IPS DF 6.9 (cell line): ENCODE data around the gene ABHD16A.

ENCODE experiments used
- DNase-seq: peaks from one replicate; pipeline ENCODE4 v3.0.0-alpha.2; 2013; ENCODE audit warnings: low read depth, low spot score
- H3K27ac ChIP-seq: one replicate; pipeline ENCODE4 v1.5.1; 2013; ENCODE audit warnings: low read length, control low read depth
- H3K27me3 ChIP-seq: 2 replicates; pipeline ENCODE4 v1.6.1; 2013; ENCODE audit warnings: mild to moderate bottlenecking, low read length; ENCODE audit not compliant: control insufficient read depth, insufficient read depth
- H3K36me3 ChIP-seq: 2 replicates; pipeline ENCODE4 v1.6.1; 2013; ENCODE audit warnings: low read length; ENCODE audit not compliant: control insufficient read depth, insufficient read depth
- H3K4me1 ChIP-seq: 2 replicates; pipeline ENCODE4 v1.6.1; 2013; ENCODE audit warnings: low read length; ENCODE audit not compliant: control insufficient read depth, insufficient read depth
- H3K4me3 ChIP-seq: 2 replicates; pipeline ENCODE4 v1.5.1; 2013; ENCODE audit warnings: mild to moderate bottlenecking, low read length
- H3K9me3 ChIP-seq: 2 replicates; pipeline ENCODE4 v1.6.1; 2013; ENCODE audit warnings: low read length, inconsistent platforms; ENCODE audit not compliant: control insufficient read depth, insufficient read depth
- WGBS: extraction: QIAGEN DNeasy Blood & Tissue Kit; methylation state at CpG from one replicate; pipeline ENCODE4 v1.1.7; 2013; ENCODE audit warnings: mixed read lengths, missing lambda C conversion rate; ENCODE audit not compliant: insufficient read length, insufficient coverage; 5-methylcytosine and 5-hydroxymethylcytosine counted together

The ABHD16A gene

GRCh38 chr6:31729979-31730630 is 27.0 kb upstream of the ABHD16A start:
- H3K27ac ChIP-seq = no peak overlapping the region
- WGBS = no CpG with 5 or more reads among the region's 46 CpGs
- H3K36me3 ChIP-seq = peaks cover 20% of the 10 kb centered on the region; the same call in 1 of the 2 replicates
- H3K27me3 ChIP-seq = no peaks in the 10 kb centered on the region
- DNase-seq = no peak
- H3K4me1 ChIP-seq = peaks cover 6% of the 10 kb centered on the region
- no peaks in the 10 kb centered on the region for H3K9me3 ChIP-seq
- peak overlapping the region; percentile 71 for H3K4me3 ChIP-seq

- no peak overlapping the region for H3K27ac ChIP-seq
- H3K9me3 ChIP-seq = no peaks in the 10 kb centered on the region
- H3K36me3 ChIP-seq = peaks cover 20% of the 10 kb centered on the region; the same call in 1 of the 2 replicates
- H3K4me3 ChIP-seq = peak overlapping the region; percentile 71
- no peak for DNase-seq
- peaks cover 6% of the 10 kb centered on the region for H3K4me1 ChIP-seq
- WGBS = no CpG with 5 or more reads among the region's 29 CpGs
- H3K27me3 ChIP-seq = no peaks in the 10 kb centered on the region
Measured at GRCh38 chr6:31729515-31729978, 26.4 kb upstream of the ABHD16A start.

- Histone ChIP-seq H3K4me1 (peaks cover 2% of the 10 kb centered on the region; the same call in 1 of the 2 replicates), H3K36me3 (peaks cover 17% of the 10 kb centered on the region; the same call in 1 of the 2 replicates)
Measured at GRCh38 chr6:31728767-31729514, 25.8 kb upstream of the ABHD16A start, which contains the start of gene DDAH2. Gene DDAH2, minus strand, starts transcription at chr6:31729299. Its CDS starts 138 bp downstream, at chr6:31729161.

GRCh38 chr6:31727717-31728671 is 24.9 kb upstream of the ABHD16A start:
- DNase-seq = no peak
- Histone ChIP-seq H3K27me3 (no peaks in the 10 kb centered on the region), H3K4me3 (no peak overlapping the region), H3K9me3 (no peaks in the 10 kb centered on the region), H3K4me1 (peaks cover 2% of the 10 kb centered on the region; the same call in 1 of the 2 replicates), H3K27ac (no peak overlapping the region), H3K36me3 (peaks cover 13% of the 10 kb centered on the region; the same call in 1 of the 2 replicates)
- WGBS = no CpG with 5 or more reads among the region's 41 CpGs

More at GRCh38 chr6:31728767-31729514, 25.8 kb upstream of the ABHD16A start, which contains the start of gene DDAH2:
- Histone ChIP-seq H3K9me3 (no peaks in the 10 kb centered on the region), H3K27ac (no peak within 1 kb of the TSS), H3K4me3 (peak within 1 kb of the TSS; percentile 71), H3K27me3 (no peaks in the 10 kb centered on the region)
- WGBS = no CpG with 5 or more reads among the region's 36 CpGs
- no peak for DNase-seq

GRCh38 chr6:31727034-31727716 is 24.1 kb upstream of the ABHD16A start:
- Histone ChIP-seq H3K4me3 (no peak overlapping the region), H3K4me1 (peaks cover 2% of the 10 kb centered on the region; the same call in 1 of the 2 replicates), H3K9me3 (no peaks in the 10 kb centered on the region), H3K27me3 (no peaks in the 10 kb centered on the region), H3K27ac (no peak overlapping the region), H3K36me3 (peaks cover 13% of the 10 kb centered on the region; the same call in 1 of the 2 replicates)
- no peak for DNase-seq
- no CpG with 5 or more reads among the region's 7 CpGs for WGBS

- no peak for DNase-seq
- peaks cover 6% of the 10 kb centered on the region; the same call in 1 of the 2 replicates for H3K36me3 ChIP-seq
- no peak overlapping the region for H3K27ac ChIP-seq
- H3K9me3 ChIP-seq = no peaks in the 10 kb centered on the region
- H3K27me3 ChIP-seq = no peaks in the 10 kb centered on the region
- H3K4me1 ChIP-seq = peaks cover 2% of the 10 kb centered on the region; the same call in 1 of the 2 replicates
- WGBS = no CpG with 5 or more reads among the region's 12 CpGs
- no peak overlapping the region for H3K4me3 ChIP-seq
Measured at GRCh38 chr6:31725502-31726350, 22.6 kb upstream of the ABHD16A start.

GRCh38 chr6:31723980-31724691 is 21.0 kb upstream of the ABHD16A start:
- Histone ChIP-seq H3K4me1 (peaks cover 2% of the 10 kb centered on the region; the same call in 1 of the 2 replicates), H3K9me3 (no peaks in the 10 kb centered on the region), H3K4me3 (no peak overlapping the region), H3K27me3 (no peaks in the 10 kb centered on the region), H3K27ac (no peak overlapping the region), H3K36me3 (peaks cover 6% of the 10 kb centered on the region; the same call in 1 of the 2 replicates)
- no CpG with 5 or more reads among the region's 25 CpGs for WGBS
- no peak for DNase-seq

- Histone ChIP-seq H3K27ac (no peak within 1 kb of the TSS), H3K4me3 (no peak within 1 kb of the TSS)
- no CpG with 5 or more reads among the region's 46 CpGs for WGBS
Measured at GRCh38 chr6:31723245-31723979, 20.3 kb upstream of the ABHD16A start, which contains the start of gene MPIG6B. Gene MPIG6B, plus strand, starts transcription at chr6:31723373. Its CDS starts 11 bp downstream, at chr6:31723384.

More at GRCh38 chr6:31723245-31723979, 20.3 kb upstream of the ABHD16A start, which contains the start of gene MPIG6B:
- peaks cover 6% of the 10 kb centered on the region; the same call in 1 of the 2 replicates for H3K36me3 ChIP-seq
- peaks cover 4% of the 10 kb centered on the region; the same call in 1 of the 2 replicates for H3K4me1 ChIP-seq
- H3K27me3 ChIP-seq = no peaks in the 10 kb centered on the region
- no peak for DNase-seq
- H3K9me3 ChIP-seq = no peaks in the 10 kb centered on the region
